Inflammatory macrophage treated with lipopolysaccharide for 4 hours (primary cell): ENCODE data around the gene SSBP4.
"Not testable (repeated sequence)": the region's sequence is repeated elsewhere in the genome, so short reads cannot be mapped to it uniquely, and the experiment has no call there.

Source experiments
- DNase-seq: peaks from one replicate; pipeline ENCODE4 v3.0.0-alpha.2; 2020

Gene SSBP4

GRCh38 chr19:18419195-18419698 lies at the start of gene SSBP4:
SSBP4 (plus strand) TSS chr19:18419398; CDS start chr19:18419649, 251 bp downstream.
- DNase-seq, result peak; percentile 67

DNA sequence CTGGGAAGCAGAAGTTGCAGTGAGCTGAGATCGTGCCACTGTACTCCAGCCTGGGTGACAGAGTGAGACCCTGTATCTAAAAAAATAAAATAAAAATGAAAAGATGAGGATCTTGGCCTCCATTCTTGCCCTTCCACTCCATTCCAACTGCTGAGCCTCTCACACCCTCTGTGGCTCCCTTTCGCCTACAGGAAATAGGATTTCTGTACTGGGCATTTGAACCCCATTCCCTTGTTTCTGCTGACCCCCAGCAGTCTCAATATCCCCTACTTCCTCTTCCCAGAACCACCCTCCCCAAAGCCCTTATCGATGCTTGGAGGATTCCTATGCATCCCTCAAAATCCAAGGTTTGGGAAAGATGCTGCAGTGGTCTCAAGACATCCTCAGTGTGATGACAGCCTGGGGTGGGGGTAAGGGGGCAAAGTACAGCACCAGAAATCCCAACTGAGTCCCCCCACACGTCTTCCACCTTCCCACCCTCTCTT lies 45.7 kb upstream of the SSBP4 start:
- DNase-seq, result no peak

DNA sequence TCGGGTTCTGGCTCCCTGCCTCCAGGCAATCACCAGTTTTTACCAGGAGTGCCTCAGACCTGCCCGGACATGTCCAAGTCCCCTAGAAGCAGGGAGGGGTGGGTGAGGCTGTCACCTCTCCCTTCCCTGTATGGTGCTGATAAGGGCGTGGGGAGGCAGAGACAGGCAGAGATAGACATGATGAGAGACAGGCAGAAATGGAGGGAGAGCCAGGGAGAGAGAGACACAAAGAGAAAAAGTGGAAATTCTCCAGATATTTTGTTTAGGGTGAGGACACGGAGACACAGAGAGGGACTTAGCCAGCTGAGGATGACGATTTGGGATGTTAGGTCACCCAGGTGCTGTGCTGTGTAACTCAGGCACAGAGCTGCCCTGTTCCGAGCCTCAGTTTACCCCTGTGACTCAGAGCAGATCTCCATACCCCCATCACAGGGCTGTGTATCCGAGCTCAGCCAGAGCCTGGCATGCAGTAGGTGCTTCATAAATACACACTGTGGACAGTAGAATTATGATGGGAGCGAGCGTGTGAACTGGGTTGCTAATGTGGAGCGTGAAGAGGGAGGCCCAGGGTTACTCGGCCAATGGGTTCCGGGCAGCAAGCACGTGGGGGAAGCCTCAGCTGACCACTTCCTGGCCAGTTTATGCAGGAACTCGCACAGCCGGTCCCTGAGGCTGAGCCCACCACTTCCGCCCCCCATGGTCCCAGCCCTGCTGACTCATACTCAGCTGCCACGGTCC lies 45.1 kb upstream of the SSBP4 start:
- DNase-seq, result peak; percentile 99

DNA sequence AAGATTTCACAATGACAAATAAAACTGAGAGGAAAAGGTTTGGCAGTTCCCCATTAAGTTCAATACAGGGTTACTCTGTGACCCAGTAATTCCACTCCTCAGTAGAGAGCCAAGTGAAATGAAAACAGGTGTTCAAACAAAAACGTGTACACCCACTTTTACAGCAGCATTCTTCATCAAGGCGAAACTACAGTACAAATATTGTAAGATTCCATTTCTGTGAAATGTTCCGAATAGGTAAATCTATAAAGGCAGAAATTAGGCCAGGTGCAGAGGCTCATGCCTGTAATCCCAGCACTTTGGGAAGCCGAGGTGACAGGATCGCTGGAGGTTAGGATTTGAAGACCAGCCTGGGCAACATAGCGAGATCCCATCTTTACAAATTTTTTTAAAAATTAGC lies 42.2 kb upstream of the SSBP4 start:
- DNase-seq, result no peak

GRCh38 chr19:18379803-18380747 lies 39.1 kb upstream of the SSBP4 start:
- DNase-seq, result peak; percentile 85

DNA sequence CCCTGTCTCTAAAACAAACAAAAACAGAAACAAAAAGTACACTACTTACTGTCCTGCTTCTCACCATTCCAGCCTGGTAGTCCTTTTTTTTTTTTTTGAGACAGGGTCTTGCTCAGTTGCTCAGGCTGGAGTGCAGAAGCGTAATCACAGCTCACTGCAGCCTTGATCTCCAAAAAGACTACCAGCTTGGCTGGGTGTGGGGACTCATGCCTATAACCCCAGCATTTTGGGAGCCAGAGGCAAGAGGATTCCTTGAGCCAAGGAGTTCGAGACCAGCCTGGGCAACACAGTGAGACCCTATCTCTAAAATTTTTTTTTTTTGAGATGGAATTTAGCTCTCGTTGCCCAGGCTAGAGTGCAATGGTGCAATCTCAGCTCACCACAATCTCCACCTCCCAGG lies 38.4 kb upstream of the SSBP4 start:
- DNase-seq, result no peak

GRCh38 chr19:18383622-18384021 lies 35.6 kb upstream of the SSBP4 start:
- not testable (repeated sequence) for DNase-seq

- no peak for DNase-seq
These were observed 34.4 kb upstream of the SSBP4 start for GRCh38 chr19:18384775-18385174.

DNA sequence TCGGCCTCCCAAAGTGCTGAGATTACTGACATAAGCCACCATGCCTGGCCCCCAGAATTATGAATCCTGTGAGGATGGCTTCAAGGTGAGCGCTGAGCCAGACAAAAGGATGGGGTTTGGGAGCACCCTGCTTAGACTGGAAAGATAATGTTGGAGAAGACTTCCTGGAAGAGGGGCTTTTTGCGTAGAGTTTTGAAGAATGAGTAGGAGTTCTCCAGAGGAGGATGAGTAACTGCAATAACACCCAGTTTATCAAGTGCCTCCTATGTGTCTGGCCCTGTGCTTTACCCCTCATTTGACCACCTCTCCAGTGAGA lies 33.9 kb upstream of the SSBP4 start:
- no peak for DNase-seq

GRCh38 chr19:18385675-18386542 lies 33.3 kb upstream of the SSBP4 start, which contains the start of gene GDF15:
GDF15 (plus strand) TSS chr19:18386158; CDS start chr19:18386190, 32 bp downstream.
- peak; percentile 54 for DNase-seq

GRCh38 chr19:18386543-18387271 lies 32.5 kb upstream of the SSBP4 start:
- peak; percentile 37 for DNase-seq

GRCh38 chr19:18388100-18388959 lies 30.9 kb upstream of the SSBP4 start:
- peak; percentile 92 for DNase-seq

- DNase-seq, result no peak
These were observed 30.1 kb upstream of the SSBP4 start for GRCh38 chr19:18388960-18389725.

GRCh38 chr19:18389726-18390064 lies 29.5 kb upstream of the SSBP4 start:
- no peak for DNase-seq

GRCh38 chr19:18390065-18390907 lies 28.9 kb upstream of the SSBP4 start:
- DNase-seq, result no peak

- DNase-seq, result no peak
These were observed 27.6 kb upstream of the SSBP4 start for GRCh38 chr19:18391509-18392075.

DNA sequence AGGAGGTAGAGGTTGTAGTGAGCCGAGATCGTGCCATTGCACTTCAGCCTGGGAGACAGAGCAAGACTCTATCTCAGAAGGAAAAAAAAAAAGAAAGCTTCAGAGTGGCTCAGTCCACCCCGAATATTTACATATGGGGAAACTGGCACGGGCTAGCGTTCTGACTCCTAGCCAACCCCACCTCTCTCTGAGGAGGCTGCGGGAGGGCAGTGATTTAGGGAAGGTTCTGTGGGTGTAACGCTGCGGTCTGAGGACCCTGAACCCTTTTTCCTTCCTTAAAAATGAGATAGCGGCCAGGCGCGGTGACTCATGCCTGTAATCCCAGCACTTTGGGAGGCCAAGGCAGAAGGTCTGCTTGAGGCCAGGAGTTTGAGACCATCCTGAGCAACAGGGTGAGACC lies 26.8 kb upstream of the SSBP4 start:
- peak; percentile 96 for DNase-seq

GRCh38 chr19:18392926-18393325 lies 26.3 kb upstream of the SSBP4 start:
- peak; percentile 82 for DNase-seq

- DNase-seq, result peak; percentile 94
These were observed 25.4 kb upstream of the SSBP4 start for GRCh38 chr19:18393836-18394235.
